SK-N-SH treated with all-trans-retinoic acid at 6 μM for 48 hours (cell line): ENCODE results near the gene IGFL4.

Source experiments
- ATAC-seq: fragments of 200-7000 bp; cut with Tn5 transposase; 3 replicates; pipeline ENCODE4 v1.9.1; 2020; ENCODE audit warnings: mild to moderate bottlenecking, moderate library complexity
- BACH2 ChIP-seq: fragments of 250-450 bp; sonication (Bioruptor Pico); IDR thresholded peaks from 2 replicates; pipeline ENCODE4 v1.9.0; 2021; ENCODE audit warnings: mild to moderate bottlenecking, borderline replicate concordance
- CREB5 ChIP-seq: fragments of 250-450 bp; sonication (Bioruptor Pico); IDR thresholded peaks from 2 replicates; pipeline ENCODE4 v1.5.1; 2020; ENCODE audit warnings: low read depth, mild to moderate bottlenecking, moderate library complexity
- CSDC2 ChIP-seq: fragments of 250-450 bp; sonication (Bioruptor Pico); IDR thresholded peaks from 2 replicates; pipeline ENCODE4 v1.5.0; 2020; ENCODE audit warnings: mild to moderate bottlenecking, moderate library complexity
- ESRRG ChIP-seq: fragments of 250-450 bp; sonication (Bioruptor Pico); IDR thresholded peaks from 2 replicates; pipeline ENCODE4 v1.6.1; 2021; ENCODE audit warnings: mild to moderate bottlenecking
- GLIS3 ChIP-seq: fragments of 250-450 bp; sonication (Bioruptor Pico); IDR thresholded peaks from 2 replicates; pipeline ENCODE4 v1.5.0; 2020; ENCODE audit warnings: mild to moderate bottlenecking, moderate library complexity
- ISL1 ChIP-seq: fragments of 250-450 bp; sonication (Bioruptor Pico); IDR thresholded peaks from 2 replicates; pipeline ENCODE4 v2.1.2; 2022; ENCODE audit warnings: mild to moderate bottlenecking, moderate library complexity
- OSR1 ChIP-seq: fragments of 250-450 bp; sonication (Bioruptor Pico); IDR thresholded peaks from 2 replicates; pipeline ENCODE4 v1.8.0; 2022; ENCODE audit warnings: moderate library complexity, mild to moderate bottlenecking, inconsistent platforms
- PATZ1 ChIP-seq: fragments of 250-450 bp; sonication (Bioruptor Pico); IDR thresholded peaks from 2 replicates; pipeline ENCODE4 v1.8.0; 2020; ENCODE audit warnings: mild to moderate bottlenecking, moderate library complexity, borderline replicate concordance
- POU6F1 ChIP-seq: fragments of 250-450 bp; sonication (Bioruptor Pico); IDR thresholded peaks from 2 replicates; pipeline ENCODE4 v1.8.0; 2021; ENCODE audit warnings: low read depth, mild to moderate bottlenecking, moderate library complexity, borderline replicate concordance
- RARB ChIP-seq: fragments of 250-450 bp; sonication (Bioruptor Pico); IDR thresholded peaks from 2 replicates; pipeline ENCODE4 v1.8.0; 2021; ENCODE audit warnings: mild to moderate bottlenecking, moderate library complexity
- SNAI2 ChIP-seq: fragments of 250-450 bp; sonication (Bioruptor Pico); IDR thresholded peaks from 2 replicates; pipeline ENCODE4 v1.5.0; 2020; ENCODE audit warnings: mild to moderate bottlenecking, moderate library complexity
- TCF4 ChIP-seq: fragments of 250-450 bp; sonication (Bioruptor Pico); IDR thresholded peaks from 2 replicates; pipeline ENCODE4 v1.8.0; 2021; ENCODE audit warnings: mild to moderate bottlenecking, moderate library complexity, borderline replicate concordance
- TOX ChIP-seq: fragments of 250-450 bp; sonication (Bioruptor Pico); IDR thresholded peaks from 2 replicates; pipeline ENCODE4 v1.8.0; 2021; ENCODE audit warnings: mild to moderate bottlenecking, moderate library complexity, borderline replicate concordance
- TSHZ2 ChIP-seq: fragments of 250-450 bp; sonication (Bioruptor Pico); IDR thresholded peaks from 2 replicates; pipeline ENCODE4 v1.5.0; 2020; ENCODE audit warnings: mild to moderate bottlenecking, moderate library complexity
- ZC3H10 ChIP-seq: fragments of 250-450 bp; sonication (Bioruptor Pico); IDR thresholded peaks from 2 replicates; pipeline ENCODE4 v1.5.1; 2021; ENCODE audit warnings: mild to moderate bottlenecking, moderate library complexity
- ZFP3 ChIP-seq: fragments of 250-450 bp; sonication (Bioruptor Pico); IDR thresholded peaks from 2 replicates; pipeline ENCODE4 v1.5.0; 2020; ENCODE audit warnings: mild to moderate bottlenecking, moderate library complexity
- ZFP30 ChIP-seq: fragments of 450-650 bp; formaldehyde crosslinking; IDR thresholded peaks from 2 replicates; pipeline ENCODE4 v1.5.0; 2022; ENCODE audit warnings: mild to moderate bottlenecking, moderate library complexity
- ZNF565 ChIP-seq: fragments of 450-650 bp; formaldehyde crosslinking; conservative IDR thresholded peaks from 2 replicates; pipeline ENCODE4 v1.5.0; 2020; ENCODE audit warnings: low read depth, mild to moderate bottlenecking, moderate library complexity
- ZNF8 ChIP-seq: fragments of 450-650 bp; formaldehyde crosslinking; IDR thresholded peaks from 2 replicates; pipeline ENCODE4 v1.5.0; 2020; ENCODE audit warnings: mild to moderate bottlenecking, moderate library complexity

IGFL4 gene

GRCh38 chr19:46022061-46022430 lies 18.8 kb downstream of the IGFL4 start (continued):
- TF ChIP-seq PATZ1 (CRISPR knock-in tag) = no peak
- no peak for TF ChIP-seq TSHZ2 (CRISPR knock-in tag)
- no peak for TF ChIP-seq ESRRG (CRISPR knock-in tag)
- no peak for TF ChIP-seq CREB5
- TF ChIP-seq ZC3H10 (CRISPR knock-in tag) = no peak
- no peak for TF ChIP-seq OSR1 (CRISPR knock-in tag)

GRCh38 chr19:46021531-46022041 lies 19.2 kb downstream of the IGFL4 start:
- no peak for TF ChIP-seq CREB5
- no peak for TF ChIP-seq ZFP30 (CRISPR knock-in tag)
- no peak for TF ChIP-seq TSHZ2 (CRISPR knock-in tag)
- no peak for TF ChIP-seq BACH2 (CRISPR knock-in tag)
- no peak for TF ChIP-seq OSR1 (CRISPR knock-in tag)
- no peak for TF ChIP-seq TCF4 (CRISPR knock-in tag)
- TF ChIP-seq RARB (CRISPR knock-in tag) = no peak
- no peak for TF ChIP-seq ZNF565
- TF ChIP-seq, all 23 proteins: peak for 0
- ATAC-seq = no peak

GRCh38 chr19:46020819-46021125 lies 20.0 kb downstream of the IGFL4 start:
- no peak for TF ChIP-seq TOX (CRISPR knock-in tag)
- TF ChIP-seq ZNF565 = no peak
- TF ChIP-seq RARB (CRISPR knock-in tag) = no peak
- TF ChIP-seq ZC3H10 (CRISPR knock-in tag) = no peak
- TF ChIP-seq ISL1 (CRISPR knock-in tag) = no peak
- TF ChIP-seq SNAI2 (CRISPR knock-in tag) = no peak
- no peak for ATAC-seq

GRCh38 chr19:46019270-46019669 lies 21.5 kb downstream of the IGFL4 start:
- no peak for ATAC-seq
- TF ChIP-seq ZC3H10 (CRISPR knock-in tag) = no peak
- no peak for TF ChIP-seq ZFP3
- no peak for TF ChIP-seq CREB5
- TF ChIP-seq GLIS3 (CRISPR knock-in tag) = no peak
- no peak for TF ChIP-seq POU6F1 (CRISPR knock-in tag)
- no peak for TF ChIP-seq PATZ1 (CRISPR knock-in tag)
- no peak for TF ChIP-seq ZFP30 (CRISPR knock-in tag)
- TF ChIP-seq ZNF8 = no peak
- no peak for TF ChIP-seq CSDC2
- TF ChIP-seq RARB (CRISPR knock-in tag) = no peak
